IPS DF 19.7 (cell line): ENCODE data around the gene TMEM213.

Source experiments
- DNase-seq: peaks from one replicate; pipeline ENCODE4 v3.0.0-alpha.2; 2013; ENCODE audit warnings: low read depth, low spot score

TMEM213 gene

DNA sequence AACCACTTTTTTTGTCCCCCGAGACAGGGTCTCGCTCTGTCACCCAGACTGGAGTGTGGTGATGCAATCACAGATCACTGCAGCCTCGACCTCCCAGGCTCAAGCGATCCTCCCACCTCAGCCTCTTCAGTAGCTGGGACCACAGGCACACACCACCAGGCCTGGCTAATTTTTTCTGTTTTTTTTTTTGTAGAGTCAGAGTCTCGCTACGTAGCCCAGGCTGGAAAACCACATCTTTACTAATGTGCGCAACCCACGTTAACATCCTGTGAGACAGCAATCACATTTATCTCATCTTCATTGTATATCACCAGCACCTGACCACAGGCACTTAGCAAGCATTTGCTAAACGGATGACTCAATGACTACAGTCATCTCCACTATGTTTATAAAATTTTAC, 78.0 kb downstream of the TMEM213 start:
- no peak for DNase-seq

DNA sequence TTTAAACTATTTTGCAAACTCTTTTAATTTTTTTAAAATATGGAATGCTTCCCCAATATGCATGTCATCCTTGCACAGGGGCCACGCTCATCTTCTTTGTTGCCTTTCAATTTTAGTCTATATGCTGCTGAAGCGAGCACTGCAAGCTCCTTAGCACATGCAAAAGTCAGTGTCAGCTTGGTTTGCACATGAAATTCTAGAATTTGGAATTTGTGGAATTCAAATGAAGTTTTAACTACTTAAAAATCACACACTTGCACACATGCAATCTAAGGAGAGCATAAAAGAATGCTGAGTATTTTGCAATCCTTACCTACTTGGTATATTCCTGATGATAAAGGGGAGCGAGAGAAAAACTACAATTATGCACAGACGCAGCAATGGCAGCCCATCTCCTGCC, 78.5 kb downstream of the TMEM213 start:
- DNase-seq = no peak

DNA sequence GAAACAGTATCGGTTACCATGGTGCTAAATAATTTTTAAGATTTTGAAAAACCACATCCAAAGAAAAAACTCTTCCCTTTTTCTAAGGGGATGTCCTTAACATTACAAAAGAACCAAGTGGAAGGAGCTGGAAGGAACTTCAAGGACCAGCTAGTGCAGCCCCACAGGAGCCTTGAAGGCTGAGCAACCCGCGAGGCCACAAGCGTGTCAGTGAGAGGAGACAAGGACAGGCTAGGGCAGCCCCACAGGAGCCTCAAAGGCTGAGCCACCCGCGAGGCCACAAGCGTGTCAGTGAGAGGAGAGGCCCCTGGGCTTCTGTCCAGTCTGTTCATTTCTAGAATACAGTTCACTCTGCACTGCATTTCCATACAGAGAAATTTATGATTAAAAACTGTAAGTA, 80.3 kb downstream of the TMEM213 start:
- DNase-seq = no peak

DNA sequence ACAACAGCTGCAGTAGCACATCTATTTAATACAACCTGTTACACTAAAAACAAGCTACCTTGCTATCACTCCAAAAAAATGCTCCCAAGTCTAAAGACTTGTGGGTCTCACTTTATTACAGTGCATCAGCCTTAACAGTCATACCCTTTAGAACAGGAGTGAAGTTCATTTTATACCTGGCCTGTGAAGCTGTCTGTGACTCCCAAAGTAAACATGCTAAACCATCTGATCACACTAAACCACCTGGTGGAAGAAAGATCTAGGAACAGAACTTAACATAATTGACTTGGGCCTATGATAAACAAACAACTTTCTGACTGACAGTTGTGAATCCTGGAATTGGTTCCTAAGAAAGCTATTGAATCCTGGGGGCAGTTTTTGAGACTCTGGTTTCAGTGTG, 81.1 kb downstream of the TMEM213 start:
- no peak for DNase-seq

DNA sequence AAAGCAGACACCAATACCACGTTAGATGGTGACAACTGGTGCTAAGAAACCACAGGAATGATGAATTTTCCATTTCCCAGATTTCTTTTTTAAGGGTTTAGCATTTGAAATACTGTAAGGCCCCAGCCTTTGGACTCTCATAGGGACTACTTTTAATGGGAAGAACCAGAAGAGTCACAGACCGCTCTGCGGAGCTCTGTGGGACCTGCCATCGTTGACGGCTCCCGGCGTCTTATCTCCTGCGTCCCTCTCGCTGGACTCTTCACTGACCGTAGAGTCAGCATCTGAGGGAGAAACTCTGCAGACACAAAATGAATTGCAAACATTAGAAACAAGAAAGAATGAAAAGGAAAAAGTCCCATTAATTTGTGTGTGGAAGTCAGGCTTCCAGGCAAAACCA, 81.6 kb downstream of the TMEM213 start:
- DNase-seq = no peak

DNA sequence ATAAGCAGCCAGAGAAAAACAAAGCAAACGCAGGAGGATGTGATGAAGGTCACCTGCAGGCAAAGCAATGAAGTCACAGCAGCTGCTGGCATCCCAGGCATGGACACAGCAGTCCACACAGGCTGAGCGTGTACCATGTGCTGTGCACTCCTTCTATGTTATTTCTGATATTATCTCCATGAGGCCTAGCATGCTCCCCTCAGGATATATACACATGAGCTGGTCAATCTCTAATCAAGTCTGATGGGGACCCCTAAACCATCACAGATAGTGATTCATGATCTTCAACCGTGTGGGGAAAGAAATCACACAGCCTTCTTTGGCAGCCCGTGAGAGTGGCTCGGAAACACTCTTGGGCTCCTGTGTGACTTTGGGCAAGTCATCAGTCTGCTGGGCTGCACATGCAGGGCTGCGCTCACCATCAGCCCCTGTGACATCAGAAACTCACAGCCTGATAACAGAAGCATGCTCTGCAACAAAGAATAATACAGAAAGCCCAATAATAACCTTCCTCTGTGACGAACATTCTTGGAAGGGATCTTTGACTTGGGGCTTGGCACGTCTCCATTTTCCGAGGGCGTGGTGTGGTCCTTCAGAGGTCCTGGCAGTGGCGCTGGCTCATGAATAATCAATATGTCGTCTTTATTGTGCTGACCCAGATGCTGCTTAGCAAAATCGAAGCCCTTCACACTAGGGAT, 83.2 kb downstream of the TMEM213 start:
- no peak for DNase-seq

DNA sequence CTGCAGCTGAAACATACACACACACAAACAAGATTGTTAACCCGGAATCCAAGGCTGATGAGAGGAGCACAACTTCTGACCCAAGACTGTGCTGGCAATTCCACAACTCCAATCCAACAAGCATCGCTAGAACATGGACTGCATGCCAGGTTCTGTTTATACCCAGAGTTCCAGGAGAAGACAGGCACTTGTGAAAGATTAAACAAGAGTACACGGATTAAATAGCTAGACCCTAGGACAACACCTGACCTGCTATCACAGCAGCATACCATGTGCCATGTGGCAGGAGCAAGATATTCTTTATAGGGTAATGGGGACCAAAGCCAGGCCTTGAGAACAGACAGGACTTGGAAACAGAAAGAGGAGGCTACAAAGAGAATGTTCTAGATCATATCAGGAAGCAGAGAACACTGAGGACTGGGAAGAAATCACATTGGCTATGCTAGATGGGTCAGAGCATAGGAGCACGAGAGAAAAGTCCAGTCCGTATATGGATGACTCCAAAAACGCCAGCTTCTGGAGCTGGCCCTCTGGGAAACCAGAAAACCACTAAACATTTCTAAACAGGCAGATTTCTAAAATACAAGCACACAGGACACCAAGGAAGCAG, 83.9 kb downstream of the TMEM213 start:
- no peak for DNase-seq

DNA sequence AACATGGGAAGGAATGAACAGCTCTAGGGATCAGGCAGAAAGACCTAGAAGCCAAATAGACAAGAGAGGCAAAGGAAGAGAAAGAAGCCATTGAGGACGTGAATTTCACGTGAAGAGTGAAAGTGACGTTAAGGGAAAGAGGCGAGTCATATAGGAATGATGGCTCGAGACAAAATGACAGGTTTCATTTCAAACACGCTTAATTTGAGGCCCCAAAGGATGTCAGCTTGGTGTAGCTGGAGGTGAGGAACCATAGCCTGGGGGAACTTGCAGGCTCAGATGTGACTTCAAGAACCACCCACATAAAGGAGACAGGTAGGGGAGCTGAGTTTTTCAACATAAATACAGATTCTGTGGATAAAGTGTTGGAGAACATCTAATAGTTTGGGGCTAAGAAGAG, 84.5 kb downstream of the TMEM213 start:
- no peak for DNase-seq

DNA sequence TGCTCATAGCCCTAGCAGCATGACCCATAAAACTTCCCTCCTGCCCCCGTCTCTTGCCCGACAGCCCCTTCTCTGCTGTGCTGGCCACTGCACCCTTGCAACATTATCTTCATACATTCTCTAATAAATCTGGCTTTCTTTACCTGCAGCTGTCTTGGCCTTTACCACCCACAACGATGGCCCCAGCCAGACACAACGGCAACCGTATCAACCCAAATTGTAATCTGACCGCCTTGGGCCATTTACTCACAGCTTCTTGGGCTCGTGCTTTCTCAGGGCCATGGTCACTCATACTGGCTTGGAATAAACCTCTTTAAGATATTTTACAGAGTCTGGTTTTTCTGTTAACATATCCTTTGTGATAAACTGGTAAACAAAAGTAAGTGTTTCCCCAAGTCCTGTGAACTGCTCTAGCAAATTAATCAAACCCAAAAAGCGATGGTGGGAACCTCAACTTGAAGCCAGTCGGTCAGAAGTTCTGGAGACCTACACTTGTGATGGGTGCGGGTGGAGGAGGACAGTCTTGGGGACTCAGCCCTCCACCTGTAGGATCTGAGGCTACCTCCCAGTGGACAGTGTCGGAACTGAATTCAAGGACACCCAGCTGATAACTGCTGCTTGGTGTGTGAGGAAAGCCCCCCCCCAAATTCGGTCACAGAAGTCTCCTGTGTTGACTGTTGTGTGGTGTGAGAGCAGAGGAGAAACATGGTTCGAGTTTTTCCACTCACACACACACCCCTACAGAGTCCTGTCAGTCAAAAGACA, 87.8 kb downstream of the TMEM213 start:
- DNase-seq = no peak

DNA sequence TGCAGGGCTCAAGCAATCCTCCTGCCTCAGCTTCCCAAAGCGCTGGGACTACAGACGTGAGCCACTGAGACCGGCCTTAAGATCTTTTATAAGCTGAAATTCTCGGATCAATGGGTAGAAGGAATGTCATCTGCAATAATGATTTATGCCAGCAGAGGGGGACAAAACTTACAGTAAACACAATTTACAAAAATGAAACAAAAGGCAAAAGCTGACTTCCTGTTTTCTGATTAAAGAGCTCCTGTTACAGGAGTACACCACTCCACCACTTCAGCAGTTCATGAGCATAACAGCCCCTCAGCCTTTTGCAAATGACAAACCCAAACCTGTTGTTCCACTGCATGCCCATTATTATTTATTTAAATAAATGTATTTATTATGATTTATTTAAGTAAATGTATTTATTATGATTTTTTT, 88.7 kb downstream of the TMEM213 start:
- DNase-seq = no peak

DNA sequence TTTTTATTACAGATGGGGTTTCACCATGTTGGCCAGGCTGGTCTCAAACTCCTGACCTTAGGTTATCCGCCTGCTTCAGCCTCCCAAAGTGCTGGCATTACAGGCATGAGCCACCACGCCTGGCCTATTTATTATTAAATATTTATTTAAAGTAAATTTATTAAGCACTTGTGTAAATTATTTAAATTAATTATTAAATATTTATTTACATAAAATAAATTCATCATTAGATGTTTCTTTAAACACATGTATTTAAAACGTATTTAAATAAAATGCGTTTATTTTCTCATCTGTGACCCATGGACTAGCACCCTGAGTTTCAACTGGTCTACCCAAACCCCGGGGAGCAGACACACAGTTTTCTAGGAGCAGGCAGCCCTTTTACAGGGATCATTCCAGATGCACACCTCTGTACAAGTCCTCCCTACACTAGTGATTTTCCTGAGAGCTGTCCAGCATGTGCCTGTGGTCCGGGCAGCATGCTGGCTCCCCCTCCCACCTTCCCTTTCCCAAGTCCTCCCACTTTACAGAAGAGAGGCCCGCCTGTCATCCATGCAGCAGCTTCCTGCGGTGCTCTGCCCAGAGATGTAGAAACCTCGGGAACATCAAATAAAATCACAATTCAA, 89.4 kb downstream of the TMEM213 start:
- DNase-seq = no peak
